ENCODE measurements around the gene TRMT44.

GRCh38 chr4:8443801-8444200, 3.2 kb downstream of the TRMT44 start:
- TF ChIP-seq CTCF (optimal IDR thresholded peaks at IDR 0.05 in 1 of 3, IDR thresholded peaks at IDR 0.05 in 1 of 3, conservative IDR thresholded peaks at IDR 0.05 in 1 of 3; ENCODE audit: extremely low read depth in 1 of 3, insufficient read depth in 2 of 3, low read length in 3 of 3) (no peak), EZH2 (IDR thresholded peaks at IDR 0.05; ENCODE audit: low read length) (no peak)
